22Rv1 (cell line): Measurements from ENCODE around the gene SNED1.

Source experiments
- H3K27ac ChIP-seq: fragments of 450-650 bp; 2 replicates; pipeline ENCODE4 v1.5.1; 2017
- ZFX ChIP-seq: fragments of 450-650 bp; IDR thresholded peaks from 2 replicates; pipeline ENCODE4 v1.6.1; 2017; ENCODE audit warnings: antibody characterized with exemption, borderline replicate concordance
- TF ChIP-seq, protein P1 (sequence below): fragments of 450-650 bp; IDR thresholded peaks from 2 replicates; pipeline ENCODE4 v1.5.1; 2017; ENCODE audit warnings: mild to moderate bottlenecking

The SNED1 gene

DNA sequence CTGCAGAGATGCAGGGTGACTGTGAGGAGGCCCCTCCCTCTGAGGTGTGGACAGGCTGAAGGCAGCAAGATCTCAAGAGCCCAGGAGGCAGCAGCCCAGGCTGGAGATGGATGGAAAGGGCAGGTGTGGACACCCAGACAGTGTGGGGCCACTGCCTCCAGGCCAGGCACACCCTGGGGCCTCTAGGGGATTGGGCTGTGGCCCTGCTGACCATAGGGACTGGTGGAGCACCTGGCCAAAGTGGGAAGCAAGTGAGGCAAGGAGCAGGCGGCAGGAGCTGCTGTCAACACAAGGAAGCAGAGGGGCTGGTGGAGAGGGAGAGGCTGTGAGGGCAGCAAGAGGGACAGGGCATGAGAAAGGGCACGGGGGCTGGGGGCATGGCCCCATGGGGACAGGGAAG lies 10.8 kb downstream of the SNED1 start:
- H3K27ac ChIP-seq = no peak overlapping the region
- TF ChIP-seq, protein P1, sequence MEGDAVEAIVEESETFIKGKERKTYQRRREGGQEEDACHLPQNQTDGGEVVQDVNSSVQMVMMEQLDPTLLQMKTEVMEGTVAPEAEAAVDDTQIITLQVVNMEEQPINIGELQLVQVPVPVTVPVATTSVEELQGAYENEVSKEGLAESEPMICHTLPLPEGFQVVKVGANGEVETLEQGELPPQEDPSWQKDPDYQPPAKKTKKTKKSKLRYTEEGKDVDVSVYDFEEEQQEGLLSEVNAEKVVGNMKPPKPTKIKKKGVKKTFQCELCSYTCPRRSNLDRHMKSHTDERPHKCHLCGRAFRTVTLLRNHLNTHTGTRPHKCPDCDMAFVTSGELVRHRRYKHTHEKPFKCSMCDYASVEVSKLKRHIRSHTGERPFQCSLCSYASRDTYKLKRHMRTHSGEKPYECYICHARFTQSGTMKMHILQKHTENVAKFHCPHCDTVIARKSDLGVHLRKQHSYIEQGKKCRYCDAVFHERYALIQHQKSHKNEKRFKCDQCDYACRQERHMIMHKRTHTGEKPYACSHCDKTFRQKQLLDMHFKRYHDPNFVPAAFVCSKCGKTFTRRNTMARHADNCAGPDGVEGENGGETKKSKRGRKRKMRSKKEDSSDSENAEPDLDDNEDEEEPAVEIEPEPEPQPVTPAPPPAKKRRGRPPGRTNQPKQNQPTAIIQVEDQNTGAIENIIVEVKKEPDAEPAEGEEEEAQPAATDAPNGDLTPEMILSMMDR = no peak
- TF ChIP-seq ZFX = no peak

DNA sequence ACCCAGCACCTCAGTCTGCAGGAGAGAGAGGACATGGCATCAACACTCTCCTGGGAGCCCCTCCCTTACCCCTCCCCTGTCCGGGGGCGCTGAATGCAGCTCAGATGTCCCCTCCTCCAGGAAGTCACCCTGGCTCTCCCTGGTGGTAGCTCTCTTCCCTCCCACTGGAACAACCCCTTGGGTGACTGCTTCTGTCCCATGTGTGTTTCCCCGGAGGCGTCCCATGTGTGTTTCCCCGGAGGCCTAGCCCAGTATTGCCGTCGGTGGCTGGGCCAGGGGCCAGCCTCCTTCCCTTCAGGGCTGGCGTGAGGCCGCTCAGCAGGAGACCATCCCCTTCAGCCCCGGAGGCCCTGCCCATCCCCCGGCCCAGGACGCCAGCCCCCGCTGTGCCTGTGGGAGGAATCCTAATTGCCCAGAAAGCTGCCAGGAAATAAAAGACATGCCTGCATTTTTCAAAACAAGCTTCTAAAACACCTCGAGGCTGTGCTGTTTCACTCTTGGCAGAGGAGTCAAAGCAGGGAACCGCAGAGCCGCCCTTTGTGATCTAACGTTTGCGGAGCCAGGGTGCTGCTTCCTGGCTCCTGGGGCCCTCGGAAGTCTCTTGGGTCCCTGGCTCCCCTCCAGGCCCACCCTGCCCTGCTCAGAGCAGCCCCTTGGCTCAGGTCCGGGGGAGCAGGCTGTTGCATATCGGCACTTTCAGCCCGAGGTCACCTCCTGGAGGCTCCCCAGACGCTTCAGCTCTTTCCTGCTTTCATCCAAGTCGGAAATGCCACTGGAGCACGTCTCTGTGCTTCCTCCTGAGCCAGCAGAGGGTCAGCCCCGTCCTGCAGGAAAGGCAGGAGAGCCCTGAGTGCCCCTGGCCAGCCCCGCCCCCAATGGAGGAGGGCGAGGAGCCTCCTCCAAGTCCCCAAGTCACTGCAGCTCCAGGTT lies 11.4 kb downstream of the SNED1 start:
- no peak overlapping the region for H3K27ac ChIP-seq
- TF ChIP-seq, protein P1 = no peak
- TF ChIP-seq ZFX = no peak

DNA sequence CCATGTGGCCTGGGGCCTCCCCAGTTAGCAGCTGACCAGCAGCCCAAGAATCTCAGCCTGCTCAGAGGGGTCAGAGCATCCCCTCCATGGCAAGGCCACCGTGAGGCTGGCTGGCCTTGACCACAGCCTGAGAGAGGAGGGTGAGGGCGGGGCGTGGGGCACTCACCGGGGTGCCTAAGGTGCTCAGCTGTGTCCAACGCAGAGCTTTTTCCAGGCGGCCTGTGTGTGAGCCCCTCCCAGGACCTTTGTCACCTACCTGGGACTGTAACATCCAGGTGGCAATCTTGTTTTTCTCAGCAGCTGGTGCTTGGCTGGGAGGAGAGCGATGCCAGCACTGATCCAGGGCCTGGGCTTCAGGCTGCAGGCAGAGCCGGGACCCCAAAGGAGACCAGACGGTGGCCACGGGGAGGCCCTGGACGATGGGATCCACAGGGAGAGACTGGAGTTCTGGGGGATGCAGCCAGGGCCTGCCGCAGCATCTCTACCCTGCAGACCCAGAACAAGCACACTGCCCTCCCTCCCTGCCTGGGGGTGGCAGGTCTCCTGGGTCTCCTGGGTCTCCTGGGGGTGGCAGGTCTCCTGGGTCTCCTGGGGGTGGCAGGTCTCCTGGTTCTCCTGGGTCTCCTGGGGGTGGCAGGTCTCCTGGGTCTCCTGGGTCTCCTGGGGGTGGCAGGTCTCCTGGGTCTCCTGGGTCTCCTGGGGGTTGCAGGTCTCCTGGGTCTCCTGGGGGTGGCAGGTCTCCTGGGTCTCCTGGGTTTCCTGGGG lies 12.3 kb downstream of the SNED1 start:
- TF ChIP-seq, protein P1 = no peak
- TF ChIP-seq ZFX = no peak
- no peak overlapping the region for H3K27ac ChIP-seq

DNA sequence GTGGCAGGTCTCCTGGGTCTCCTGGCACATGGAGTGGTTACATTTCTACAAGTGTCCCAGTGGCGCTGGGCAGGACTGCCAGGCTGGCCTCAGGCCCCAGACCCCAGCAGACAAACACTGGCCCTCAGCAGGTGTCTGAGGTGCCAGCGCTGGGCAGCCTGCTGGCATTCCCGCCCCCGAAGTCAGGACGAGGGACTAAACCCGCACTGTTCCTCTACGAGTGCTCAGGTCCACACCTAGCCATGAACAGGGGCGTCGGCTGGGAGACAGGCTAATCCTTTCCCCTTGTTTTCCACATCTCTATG lies 12.8 kb downstream of the SNED1 start:
- TF ChIP-seq, protein P1 = no peak
- no peak for TF ChIP-seq ZFX
- no peak overlapping the region for H3K27ac ChIP-seq

DNA sequence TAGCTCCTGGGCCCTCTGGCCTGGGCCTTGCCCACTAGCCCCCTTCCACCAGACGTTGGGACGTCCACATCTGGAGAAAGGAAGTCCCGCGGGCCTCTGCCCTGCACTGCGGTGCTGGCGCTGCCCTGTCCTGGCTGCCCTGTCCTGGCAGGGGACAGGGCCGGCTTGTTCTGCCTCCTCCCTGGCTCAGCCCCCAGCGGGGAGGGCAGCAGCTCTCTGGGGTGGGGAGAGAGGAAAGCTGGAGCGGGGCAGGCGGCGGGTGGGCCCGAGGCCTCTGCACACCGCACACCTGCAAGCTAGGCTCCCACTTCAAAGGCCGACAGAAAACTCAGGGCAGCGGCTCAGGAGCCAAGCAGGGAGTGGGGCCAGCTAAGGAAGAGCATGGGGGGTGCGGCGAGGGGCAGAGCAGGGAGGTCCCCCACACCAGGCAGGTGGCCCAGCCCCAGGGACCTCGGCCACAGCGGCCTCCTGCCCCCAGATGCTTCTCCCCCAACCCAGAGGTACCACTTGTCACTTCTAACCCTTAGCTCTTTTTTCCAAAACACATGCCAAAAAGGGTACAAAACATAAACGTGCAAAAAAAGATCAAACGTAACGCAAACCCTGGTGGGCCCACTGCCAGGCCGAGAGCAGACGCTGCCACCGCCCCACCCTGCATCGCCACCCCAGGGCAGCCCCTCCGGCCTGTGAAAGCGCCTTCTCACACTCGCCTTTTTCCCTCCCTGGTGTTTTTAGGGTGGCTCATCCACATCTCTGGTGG lies 13.5 kb downstream of the SNED1 start:
- TF ChIP-seq, protein P1 = no peak
- no peak for TF ChIP-seq ZFX
- no peak overlapping the region for H3K27ac ChIP-seq

DNA sequence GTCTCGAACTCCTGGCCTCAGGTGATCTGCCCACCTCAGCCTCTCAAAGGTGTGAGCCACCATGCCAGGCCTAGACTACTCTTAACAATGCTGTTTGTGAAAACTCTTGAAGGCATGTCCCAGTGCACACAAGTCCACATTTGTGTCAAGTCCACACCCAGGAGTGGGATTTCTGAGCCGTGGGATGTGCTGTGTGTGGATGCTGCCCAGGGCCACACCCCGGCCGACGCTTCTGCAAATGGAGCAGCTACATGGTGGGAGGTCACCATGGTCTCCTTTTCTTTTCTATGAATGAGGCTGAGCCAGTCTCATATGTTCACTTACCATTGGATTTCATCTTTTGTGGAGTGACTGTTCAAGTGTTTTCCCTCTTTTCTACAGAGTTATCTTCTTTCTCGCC lies 15.8 kb downstream of the SNED1 start:
- H3K27ac ChIP-seq = no peak overlapping the region
- TF ChIP-seq ZFX = no peak
- TF ChIP-seq, protein P1 = no peak
